AG08395 (cell line): ENCODE measurements around the gene SLC1A2.
A peak's percentile ranks its signal among the peaks of the same experiment; 100 is the strongest.

ENCODE experiments used
- DNase-seq: peaks from one replicate; pipeline ENCODE4 v3.0.0; 2012; ENCODE audit warnings: mixed read lengths, low spot score

The SLC1A2 gene

GRCh38 chr11:35302398-35302797 is 117.0 kb downstream of the SLC1A2 start:
- no peak for DNase-seq

GRCh38 chr11:35298369-35298768 is 121.0 kb downstream of the SLC1A2 start:
- no peak for DNase-seq

- no peak for DNase-seq
Observed at GRCh38 chr11:35295751-35296150, 123.6 kb downstream of the SLC1A2 start.

- DNase-seq: no peak
Observed at GRCh38 chr11:35293699-35294098, 125.7 kb downstream of the SLC1A2 start.

GRCh38 chr11:35293035-35293434 is 126.3 kb downstream of the SLC1A2 start:
- no peak for DNase-seq

GRCh38 chr11:35292279-35292678 is 127.1 kb downstream of the SLC1A2 start:
- no peak for DNase-seq

- DNase-seq: no peak
Observed at GRCh38 chr11:35290876-35291275, 128.5 kb downstream of the SLC1A2 start.

GRCh38 chr11:35289821-35290220 is 129.5 kb downstream of the SLC1A2 start:
- peak; percentile 60 for DNase-seq

GRCh38 chr11:35288817-35289541 is 130.4 kb downstream of the SLC1A2 start:
- DNase-seq: peak; percentile 83

GRCh38 chr11:35288309-35288708 is 131.0 kb downstream of the SLC1A2 start:
- peak; percentile 29 for DNase-seq

GRCh38 chr11:35287344-35287890 is 131.9 kb downstream of the SLC1A2 start:
- no peak for DNase-seq

- DNase-seq: no peak
Observed at GRCh38 chr11:35286126-35286525, 133.2 kb downstream of the SLC1A2 start.

GRCh38 chr11:35285471-35285870 is 133.9 kb downstream of the SLC1A2 start:
- DNase-seq: no peak

GRCh38 chr11:35282221-35282882 is 137.0 kb downstream of the SLC1A2 start:
- DNase-seq: peak; percentile 44

- DNase-seq: no peak
Observed at GRCh38 chr11:35281169-35281688, 138.1 kb downstream of the SLC1A2 start.

GRCh38 chr11:35280727-35281126 is 138.6 kb downstream of the SLC1A2 start:
- no peak for DNase-seq

- DNase-seq: no peak
Observed at GRCh38 chr11:35277827-35278226, 141.5 kb downstream of the SLC1A2 start.

GRCh38 chr11:35276396-35277145 is 142.8 kb downstream of the SLC1A2 start:
- peak; percentile 22 for DNase-seq

- DNase-seq: peak; percentile 43
Observed at GRCh38 chr11:35275786-35276170, 143.6 kb downstream of the SLC1A2 start.

- peak; percentile 62 for DNase-seq
Observed at GRCh38 chr11:35274909-35275785, 144.2 kb downstream of the SLC1A2 start.

- no peak for DNase-seq
Observed at GRCh38 chr11:35272391-35272902, 146.9 kb downstream of the SLC1A2 start.
